ENCODE measurements around the gene HS6ST3.

HS6ST3 gene

GRCh38 chr13:96726651-96727050 is 636.7 kb downstream of the HS6ST3 start:
- H3K9me3 ChIP-seq (ENCODE audit: control insufficient read depth, insufficient read depth, low read depth, low read length) = peaks cover 8% of the 10 kb centered on the region; the same call in 1 of the 2 replicates
- no peak overlapping the region for H3K27ac ChIP-seq (ENCODE audit: low read depth, low read length)
- H3K9ac ChIP-seq (ENCODE audit: low read length) = no peak overlapping the region
- no peak overlapping the region for H3K4me3 ChIP-seq (ENCODE audit: low read depth, low read length)
- no peaks in the 10 kb centered on the region for H3K36me3 ChIP-seq (ENCODE audit: control insufficient read depth, insufficient read depth, low read length)
- H3K4me1 ChIP-seq (ENCODE audit: control insufficient read depth, insufficient read depth, low read length) = no peaks in the 10 kb centered on the region
- no peaks in the 10 kb centered on the region for H3K27me3 ChIP-seq (ENCODE audit: control insufficient read depth, insufficient read depth, low read length)

- Histone ChIP-seq H3K9ac (ENCODE audit: low read length) (no peak overlapping the region), H3K4me3 (ENCODE audit: low read depth, low read length) (no peak overlapping the region), H3K9me3 (ENCODE audit: control insufficient read depth, insufficient read depth, low read depth, low read length) (peaks cover 8% of the 10 kb centered on the region; the same call in 1 of the 2 replicates), H3K36me3 (ENCODE audit: control insufficient read depth, insufficient read depth, low read length) (no peaks in the 10 kb centered on the region), H3K4me1 (ENCODE audit: control insufficient read depth, insufficient read depth, low read length) (no peaks in the 10 kb centered on the region), H3K27ac (ENCODE audit: low read depth, low read length) (no peak overlapping the region), H3K27me3 (ENCODE audit: control insufficient read depth, insufficient read depth, low read length) (no peaks in the 10 kb centered on the region)
These were observed 638.6 kb downstream of the HS6ST3 start for GRCh38 chr13:96728463-96728862.

GRCh38 chr13:96730676-96731075 is 640.8 kb downstream of the HS6ST3 start:
- Histone ChIP-seq H3K9ac (ENCODE audit: low read length) (no peak overlapping the region), H3K9me3 (ENCODE audit: control insufficient read depth, insufficient read depth, low read depth, low read length) (peaks cover 8% of the 10 kb centered on the region; the same call in 1 of the 2 replicates), H3K4me1 (ENCODE audit: control insufficient read depth, insufficient read depth, low read length) (no peaks in the 10 kb centered on the region), H3K36me3 (ENCODE audit: control insufficient read depth, insufficient read depth, low read length) (no peaks in the 10 kb centered on the region), H3K27ac (ENCODE audit: low read depth, low read length) (no peak overlapping the region), H3K4me3 (ENCODE audit: low read depth, low read length) (no peak overlapping the region), H3K27me3 (ENCODE audit: control insufficient read depth, insufficient read depth, low read length) (no peaks in the 10 kb centered on the region)

- H3K27ac ChIP-seq (ENCODE audit: low read depth, low read length) = no peak overlapping the region
- H3K9ac ChIP-seq (ENCODE audit: low read length) = no peak overlapping the region
- no peak overlapping the region for H3K4me3 ChIP-seq (ENCODE audit: low read depth, low read length)
- no peaks in the 10 kb centered on the region for H3K9me3 ChIP-seq (ENCODE audit: control insufficient read depth, insufficient read depth, low read depth, low read length)
- no peaks in the 10 kb centered on the region for H3K4me1 ChIP-seq (ENCODE audit: control insufficient read depth, insufficient read depth, low read length)
- H3K36me3 ChIP-seq (ENCODE audit: control insufficient read depth, insufficient read depth, low read length) = no peaks in the 10 kb centered on the region
- H3K27me3 ChIP-seq (ENCODE audit: control insufficient read depth, insufficient read depth, low read length) = no peaks in the 10 kb centered on the region
These were observed 644.6 kb downstream of the HS6ST3 start for GRCh38 chr13:96734499-96734898.

GRCh38 chr13:96741779-96742178 is 651.9 kb downstream of the HS6ST3 start:
- H3K27me3 ChIP-seq (ENCODE audit: control insufficient read depth, insufficient read depth, low read length) = no peaks in the 10 kb centered on the region
- H3K4me1 ChIP-seq (ENCODE audit: control insufficient read depth, insufficient read depth, low read length) = no peaks in the 10 kb centered on the region
- no peak overlapping the region for H3K27ac ChIP-seq (ENCODE audit: low read depth, low read length)
- H3K9me3 ChIP-seq (ENCODE audit: control insufficient read depth, insufficient read depth, low read depth, low read length) = no peaks in the 10 kb centered on the region
- H3K36me3 ChIP-seq (ENCODE audit: control insufficient read depth, insufficient read depth, low read length) = no peaks in the 10 kb centered on the region
- H3K9ac ChIP-seq (ENCODE audit: low read length) = no peak overlapping the region
- no peak overlapping the region for H3K4me3 ChIP-seq (ENCODE audit: low read depth, low read length)

GRCh38 chr13:96743296-96744089 is 653.6 kb downstream of the HS6ST3 start:
- Histone ChIP-seq H3K27me3 (ENCODE audit: control insufficient read depth, insufficient read depth, low read length) (no peaks in the 10 kb centered on the region), H3K9me3 (ENCODE audit: control insufficient read depth, insufficient read depth, low read depth, low read length) (no peaks in the 10 kb centered on the region), H3K4me3 (ENCODE audit: low read depth, low read length) (no peak overlapping the region), H3K9ac (ENCODE audit: low read length) (no peak overlapping the region), H3K4me1 (ENCODE audit: control insufficient read depth, insufficient read depth, low read length) (no peaks in the 10 kb centered on the region), H3K36me3 (ENCODE audit: control insufficient read depth, insufficient read depth, low read length) (no peaks in the 10 kb centered on the region), H3K27ac (ENCODE audit: low read depth, low read length) (no peak overlapping the region)

GRCh38 chr13:96744367-96745331 is 654.7 kb downstream of the HS6ST3 start:
- no peak overlapping the region for H3K9ac ChIP-seq (ENCODE audit: low read length)

GRCh38 chr13:96746886-96747285 is 657.0 kb downstream of the HS6ST3 start:
- no peak overlapping the region for H3K9ac ChIP-seq (ENCODE audit: low read length)
- no peaks in the 10 kb centered on the region for H3K36me3 ChIP-seq (ENCODE audit: control insufficient read depth, insufficient read depth, low read length)
- H3K27ac ChIP-seq (ENCODE audit: low read depth, low read length) = no peak overlapping the region
- no peak overlapping the region for H3K4me3 ChIP-seq (ENCODE audit: low read depth, low read length)
- H3K4me1 ChIP-seq (ENCODE audit: control insufficient read depth, insufficient read depth, low read length) = no peaks in the 10 kb centered on the region
- no peaks in the 10 kb centered on the region for H3K9me3 ChIP-seq (ENCODE audit: control insufficient read depth, insufficient read depth, low read depth, low read length)
- H3K27me3 ChIP-seq (ENCODE audit: control insufficient read depth, insufficient read depth, low read length) = no peaks in the 10 kb centered on the region

More at GRCh38 chr13:96744367-96745331, 654.7 kb downstream of the HS6ST3 start:
- Histone ChIP-seq H3K36me3 (ENCODE audit: control insufficient read depth, insufficient read depth, low read length) (no peaks in the 10 kb centered on the region), H3K4me1 (ENCODE audit: control insufficient read depth, insufficient read depth, low read length) (no peaks in the 10 kb centered on the region), H3K9me3 (ENCODE audit: control insufficient read depth, insufficient read depth, low read depth, low read length) (no peaks in the 10 kb centered on the region), H3K27me3 (ENCODE audit: control insufficient read depth, insufficient read depth, low read length) (no peaks in the 10 kb centered on the region), H3K27ac (ENCODE audit: low read depth, low read length) (no peak overlapping the region), H3K4me3 (ENCODE audit: low read depth, low read length) (no peak overlapping the region)

- Histone ChIP-seq H3K4me3 (ENCODE audit: low read depth, low read length) (no peak overlapping the region), H3K36me3 (ENCODE audit: control insufficient read depth, insufficient read depth, low read length) (no peaks in the 10 kb centered on the region), H3K4me1 (ENCODE audit: control insufficient read depth, insufficient read depth, low read length) (no peaks in the 10 kb centered on the region), H3K9ac (ENCODE audit: low read length) (no peak overlapping the region), H3K27ac (ENCODE audit: low read depth, low read length) (no peak overlapping the region), H3K9me3 (ENCODE audit: control insufficient read depth, insufficient read depth, low read depth, low read length) (no peaks in the 10 kb centered on the region), H3K27me3 (ENCODE audit: control insufficient read depth, insufficient read depth, low read length) (no peaks in the 10 kb centered on the region)
These were observed 659.9 kb downstream of the HS6ST3 start for GRCh38 chr13:96749825-96750224.

- no peaks in the 10 kb centered on the region for H3K27me3 ChIP-seq (ENCODE audit: control insufficient read depth, insufficient read depth, low read length)
- no peak overlapping the region for H3K4me3 ChIP-seq (ENCODE audit: low read depth, low read length)
- H3K4me1 ChIP-seq (ENCODE audit: control insufficient read depth, insufficient read depth, low read length) = no peaks in the 10 kb centered on the region
- H3K9me3 ChIP-seq (ENCODE audit: control insufficient read depth, insufficient read depth, low read depth, low read length) = no peaks in the 10 kb centered on the region
- no peak overlapping the region for H3K27ac ChIP-seq (ENCODE audit: low read depth, low read length)
- H3K9ac ChIP-seq (ENCODE audit: low read length) = no peak overlapping the region
- no peaks in the 10 kb centered on the region for H3K36me3 ChIP-seq (ENCODE audit: control insufficient read depth, insufficient read depth, low read length)
These were observed 661.2 kb downstream of the HS6ST3 start for GRCh38 chr13:96751089-96751488.

GRCh38 chr13:96762876-96763275 is 673.0 kb downstream of the HS6ST3 start:
- no peaks in the 10 kb centered on the region for H3K27me3 ChIP-seq (ENCODE audit: control insufficient read depth, insufficient read depth, low read length)
- H3K4me1 ChIP-seq (ENCODE audit: control insufficient read depth, insufficient read depth, low read length) = peaks cover 6% of the 10 kb centered on the region
- H3K9ac ChIP-seq (ENCODE audit: low read length) = no peak overlapping the region
- no peak overlapping the region for H3K27ac ChIP-seq (ENCODE audit: low read depth, low read length)
- no peaks in the 10 kb centered on the region for H3K36me3 ChIP-seq (ENCODE audit: control insufficient read depth, insufficient read depth, low read length)
- H3K9me3 ChIP-seq (ENCODE audit: control insufficient read depth, insufficient read depth, low read depth, low read length) = no peaks in the 10 kb centered on the region
- no peak overlapping the region for H3K4me3 ChIP-seq (ENCODE audit: low read depth, low read length)

Measured in HUES6 (cell line).